ENCODE measurements around the gene EDN1.

The EDN1 gene

GRCh38 chr6:12291839-12292604, 1.9 kb downstream of the EDN1 start:
- no peak for DNase-seq (ENCODE audit: low read depth, low spot score)
- H3K4me3 ChIP-seq (ENCODE audit: low read length) = no peak overlapping the region

GRCh38 chr6:12293235-12293930, 3.2 kb downstream of the EDN1 start:
- no peak for DNase-seq (ENCODE audit: low read depth, low spot score)
- H3K4me3 ChIP-seq (ENCODE audit: low read length) = no peak overlapping the region

GRCh38 chr6:12293931-12294807, 4.0 kb downstream of the EDN1 start:
- no peak for DNase-seq (ENCODE audit: low read depth, low spot score)
- no peak overlapping the region for H3K4me3 ChIP-seq (ENCODE audit: low read length)

- no peak for DNase-seq (ENCODE audit: low read depth, low spot score)
- no peak overlapping the region for H3K4me3 ChIP-seq (ENCODE audit: low read length)
Measured at GRCh38 chr6:12294851-12295536, 4.8 kb downstream of the EDN1 start.

DNA sequence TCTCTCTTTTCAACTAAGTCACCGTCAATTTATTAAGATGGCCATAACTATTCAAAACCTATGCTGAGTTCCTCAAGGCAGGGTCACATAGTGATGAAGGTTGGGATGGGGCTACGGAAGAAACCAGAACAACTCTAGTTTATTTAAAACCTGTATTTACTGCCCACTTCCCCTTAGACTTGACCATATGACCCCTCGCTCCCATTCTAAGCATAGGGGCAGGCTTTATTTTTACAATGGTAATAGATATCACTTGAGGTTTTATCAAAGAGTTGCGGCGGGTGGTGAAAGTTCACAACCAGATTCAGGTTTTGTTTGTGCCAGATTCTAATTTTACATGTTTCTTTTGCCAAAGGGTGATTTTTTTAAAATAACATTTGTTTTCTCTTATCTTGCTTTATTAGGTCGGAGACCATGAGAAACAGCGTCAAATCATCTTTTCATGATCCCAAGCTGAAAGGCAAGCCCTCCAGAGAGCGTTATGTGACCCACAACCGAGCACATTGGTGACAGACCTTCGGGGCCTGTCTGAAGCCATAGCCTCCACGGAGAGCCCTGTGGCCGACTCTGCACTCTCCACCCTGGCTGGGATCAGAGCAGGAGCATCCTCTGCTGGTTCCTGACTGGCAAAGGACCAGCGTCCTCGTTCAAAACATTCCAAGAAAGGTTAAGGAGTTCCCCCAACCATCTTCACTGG, 5.5 kb downstream of the EDN1 start:
- no peak overlapping the region for H3K4me3 ChIP-seq (ENCODE audit: low read length)
- DNase-seq (ENCODE audit: low read depth, low spot score) = no peak

- H3K4me3 ChIP-seq (ENCODE audit: low read length) = no peak overlapping the region
- no peak for DNase-seq (ENCODE audit: low read depth, low spot score)
Measured at GRCh38 chr6:12296255-12296573, 6.1 kb downstream of the EDN1 start.

DNA sequence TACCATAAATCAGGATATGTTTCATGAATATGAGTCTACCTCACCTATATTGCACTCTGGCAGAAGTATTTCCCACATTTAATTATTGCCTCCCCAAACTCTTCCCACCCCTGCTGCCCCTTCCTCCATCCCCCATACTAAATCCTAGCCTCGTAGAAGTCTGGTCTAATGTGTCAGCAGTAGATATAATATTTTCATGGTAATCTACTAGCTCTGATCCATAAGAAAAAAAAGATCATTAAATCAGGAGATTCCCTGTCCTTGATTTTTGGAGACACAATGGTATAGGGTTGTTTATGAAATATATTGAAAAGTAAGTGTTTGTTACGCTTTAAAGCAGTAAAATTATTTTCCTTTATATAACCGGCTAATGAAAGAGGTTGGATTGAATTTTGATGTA, 6.4 kb downstream of the EDN1 start:
- no peak for DNase-seq (ENCODE audit: low read depth, low spot score)

DNA sequence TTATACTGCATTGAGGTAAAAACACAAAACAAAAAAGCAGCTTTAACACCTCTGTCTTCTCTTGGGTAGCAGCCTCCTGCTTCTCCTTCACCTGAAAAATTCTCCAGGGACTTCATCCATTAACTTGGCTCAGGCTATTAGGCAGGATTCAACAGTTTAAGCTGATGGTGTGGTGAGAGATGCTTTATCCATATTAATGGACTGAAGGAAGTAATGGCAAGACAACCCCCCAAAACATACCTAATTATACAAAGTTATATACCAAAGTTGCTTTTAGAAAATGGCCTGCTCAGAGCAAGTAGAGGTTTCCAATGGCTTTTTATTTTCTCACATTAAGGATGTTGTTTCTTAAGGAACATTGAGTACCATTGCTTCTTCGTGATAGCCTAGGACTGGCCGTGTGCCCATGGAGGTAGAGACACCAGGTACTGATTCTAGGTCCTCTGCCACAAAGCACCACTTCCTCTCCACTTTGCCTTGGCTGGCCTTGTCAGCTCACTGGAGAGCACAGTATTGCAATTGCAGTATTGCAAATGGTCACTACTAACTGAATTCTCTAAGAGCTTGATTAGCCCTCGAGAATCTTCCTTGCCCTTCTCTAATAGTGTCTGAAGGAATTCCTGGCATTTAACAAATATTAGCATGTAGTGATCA, 7.3 kb downstream of the EDN1 start:
- H3K4me3 ChIP-seq (ENCODE audit: low read length) = no peak overlapping the region
- no peak for DNase-seq (ENCODE audit: low read depth, low spot score)

More for the DNA sequence above, 6.4 kb downstream of the EDN1 start:
- H3K4me3 ChIP-seq (ENCODE audit: low read length) = no peak overlapping the region

DNA sequence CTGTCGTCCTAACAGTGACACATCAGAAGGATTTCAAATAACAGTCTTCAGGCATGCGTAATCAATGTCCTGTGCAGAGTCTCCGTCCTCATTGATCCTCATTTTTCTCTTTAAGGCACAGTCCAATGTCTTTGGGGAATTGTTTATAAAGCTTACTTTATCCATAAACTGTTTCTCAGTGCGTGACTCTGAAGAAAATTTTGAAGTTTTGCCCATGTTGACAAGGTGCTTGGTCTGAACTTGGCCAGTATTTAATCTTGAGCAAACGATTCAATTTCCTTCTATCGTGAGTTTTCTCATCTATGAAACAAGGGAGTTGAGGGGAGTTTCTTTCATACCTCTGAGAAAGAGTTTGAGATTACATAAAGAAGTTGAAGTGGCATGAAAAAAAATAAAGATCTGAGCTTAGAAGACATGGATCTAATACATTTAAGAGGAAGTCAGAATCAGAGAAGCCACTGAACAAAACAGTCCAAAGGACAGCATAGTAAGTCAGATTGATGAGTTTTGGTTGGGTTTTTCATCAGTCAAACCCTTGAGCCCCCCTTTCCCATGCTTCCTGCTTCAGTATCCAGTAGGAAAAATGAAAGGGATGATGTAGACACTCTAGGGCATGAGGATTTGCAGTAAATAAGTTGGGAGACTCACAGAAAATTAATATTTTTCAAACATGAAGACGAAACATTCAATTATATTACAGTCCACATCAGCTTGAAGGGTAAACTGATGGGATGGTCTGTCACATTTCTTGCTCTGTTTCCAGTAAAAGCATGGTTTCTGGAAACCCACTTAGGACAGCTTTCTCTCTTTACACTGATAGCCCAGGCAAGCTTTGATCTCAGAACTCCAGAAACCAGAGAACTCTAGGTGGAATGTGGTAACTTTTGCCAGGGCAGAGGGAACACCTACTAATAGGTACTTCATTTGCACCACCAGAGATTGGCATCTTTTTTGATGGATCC, 8.1 kb downstream of the EDN1 start:
- no peak for DNase-seq (ENCODE audit: low read depth, low spot score)
- H3K4me3 ChIP-seq (ENCODE audit: low read length) = no peak overlapping the region

- no peak overlapping the region for H3K4me3 ChIP-seq (ENCODE audit: low read length)
- no peak for DNase-seq (ENCODE audit: low read depth, low spot score)
Measured at GRCh38 chr6:12298995-12299394, 8.8 kb downstream of the EDN1 start.

GRCh38 chr6:12301018-12301417, 10.9 kb downstream of the EDN1 start:
- no peak for DNase-seq (ENCODE audit: low read depth, low spot score)
- H3K4me3 ChIP-seq (ENCODE audit: low read length) = no peak overlapping the region

- H3K4me3 ChIP-seq (ENCODE audit: low read length) = no peak overlapping the region
- DNase-seq (ENCODE audit: low read depth, low spot score) = no peak
Measured at GRCh38 chr6:12304487-12304886, 14.3 kb downstream of the EDN1 start.

GRCh38 chr6:12309070-12309469, 18.9 kb downstream of the EDN1 start:
- H3K4me3 ChIP-seq (ENCODE audit: low read length) = no peak overlapping the region
- no peak for DNase-seq (ENCODE audit: low read depth, low spot score)

DNA sequence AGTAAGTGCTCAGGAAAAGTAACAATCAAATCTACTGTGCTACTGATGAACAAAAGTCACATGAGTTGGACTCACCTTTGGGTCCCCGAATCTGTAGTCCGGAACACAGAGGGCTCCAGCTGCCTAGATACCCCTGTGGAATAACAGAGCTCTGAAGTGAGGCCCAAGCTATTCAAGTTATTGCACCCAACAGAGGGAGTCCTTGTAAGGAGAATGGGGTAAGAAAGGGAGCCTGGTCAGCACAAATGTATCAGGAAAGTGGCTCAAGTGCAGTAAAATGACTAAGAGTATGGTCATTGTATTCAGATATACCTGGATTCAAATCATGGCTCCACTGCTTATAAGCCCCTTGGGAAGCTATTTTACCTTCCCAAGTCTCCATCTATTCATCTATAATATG, 20.9 kb downstream of the EDN1 start:
- no peak for DNase-seq (ENCODE audit: low read depth, low spot score)
- no peak overlapping the region for H3K4me3 ChIP-seq (ENCODE audit: low read length)

DNA sequence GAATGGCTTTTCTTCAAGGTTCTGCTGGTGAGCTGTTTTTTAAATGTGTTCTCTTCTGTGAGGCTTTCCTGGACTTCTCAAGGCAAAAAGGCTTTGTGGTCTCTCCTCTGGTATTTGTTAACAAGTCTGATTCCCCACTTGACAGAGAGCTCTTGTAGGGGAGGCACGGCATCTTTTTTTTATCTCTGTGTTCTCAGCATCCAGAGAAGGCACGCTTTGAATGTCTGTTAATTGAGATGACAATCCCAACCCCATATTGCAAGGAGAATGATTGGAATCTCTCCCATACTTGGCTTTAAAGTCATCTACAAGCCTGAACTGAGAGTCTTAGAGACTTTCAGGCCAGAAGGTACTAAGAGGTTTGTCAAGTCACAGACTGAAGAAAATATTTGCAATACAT, 22.6 kb downstream of the EDN1 start:
- DNase-seq (ENCODE audit: low read depth, low spot score) = no peak
- no peak overlapping the region for H3K4me3 ChIP-seq (ENCODE audit: low read length)

DNA sequence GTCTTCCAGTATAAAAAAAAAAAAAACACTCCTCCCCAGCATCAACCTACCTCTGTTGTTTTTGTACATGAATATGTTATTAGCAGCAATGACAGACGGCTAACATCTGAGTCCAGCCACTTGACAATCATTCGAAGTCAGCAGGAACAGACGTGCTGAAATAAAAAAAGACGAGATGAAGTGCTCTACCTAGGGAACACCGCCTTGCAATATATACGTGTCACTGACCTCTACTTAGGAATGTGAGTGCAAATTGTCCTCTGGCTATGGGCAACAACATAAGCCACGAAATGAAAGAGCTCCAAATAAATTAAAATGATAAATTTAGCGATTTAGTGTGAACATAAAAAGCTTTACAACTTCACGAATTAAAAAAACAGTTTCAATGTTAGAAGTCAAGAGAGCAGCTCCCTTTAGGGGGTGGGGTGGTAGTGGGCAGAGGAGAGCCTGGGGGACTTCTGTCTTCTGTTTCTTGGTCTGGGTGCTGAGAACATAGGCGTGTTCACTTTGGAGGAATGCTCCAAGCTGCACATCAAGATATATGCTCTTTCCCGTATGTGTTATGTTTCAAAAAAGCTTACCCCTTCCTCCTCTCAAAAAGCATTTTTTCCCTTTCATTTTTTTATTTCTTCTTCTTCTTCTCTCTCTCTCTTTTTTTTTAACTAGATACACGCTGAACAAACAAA, 23.3 kb downstream of the EDN1 start:
- no peak for DNase-seq (ENCODE audit: low read depth, low spot score)
- no peak overlapping the region for H3K4me3 ChIP-seq (ENCODE audit: low read length)
